Measurements from ENCODE around the gene RAVER2. TPM values are rescaled to one million over a fixed set of nuclear protein-coding genes. Genes with fewer than 3 reads are reported as not detected.

The RAVER2 gene
- total and polyA plus RNA-seq, 2 experiments from 2014 or later, result 10.8 to 24.0 TPM

DNA sequence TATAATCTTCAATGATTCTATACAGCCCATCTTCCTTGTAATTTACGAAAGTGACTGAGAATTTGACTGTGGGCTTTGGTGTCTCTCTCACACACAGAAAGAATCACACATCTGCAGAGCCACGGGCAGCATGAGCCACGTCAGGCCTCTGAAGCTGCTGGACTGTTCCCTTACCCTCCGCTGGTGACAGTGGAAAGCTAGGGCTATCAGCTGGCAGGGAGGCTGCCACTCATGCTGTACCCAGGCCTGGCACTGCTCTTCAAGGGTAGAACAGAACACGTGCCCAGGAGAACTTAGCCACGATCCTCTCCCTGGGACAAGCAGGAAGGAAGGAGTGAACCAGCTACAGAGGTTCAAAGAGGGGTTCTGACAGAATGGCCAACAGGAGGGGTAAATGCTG, 130.7 kb downstream of the RAVER2 start:
- TF ChIP-seq CTCF (IDR thresholded peaks at IDR 0.05; ENCODE audit: low read depth, low read length), result no peak
- H3K27me3 ChIP-seq, result no peaks in the 10 kb centered on the region
- H3K9me3 ChIP-seq (ENCODE audit: low read depth), result no peaks in the 10 kb centered on the region
- no peak for DNase-seq (ENCODE audit: low read depth in 1 of 2, low spot score in 1 of 2)
- no peak overlapping the region for H3K4me3 ChIP-seq
- peak overlapping the region; percentile 85 for H3K27ac ChIP-seq
- H3K4me1 ChIP-seq (ENCODE audit: low read depth), result peaks cover 18% of the 10 kb centered on the region
- no peaks in the 10 kb centered on the region for H3K36me3 ChIP-seq

DNA sequence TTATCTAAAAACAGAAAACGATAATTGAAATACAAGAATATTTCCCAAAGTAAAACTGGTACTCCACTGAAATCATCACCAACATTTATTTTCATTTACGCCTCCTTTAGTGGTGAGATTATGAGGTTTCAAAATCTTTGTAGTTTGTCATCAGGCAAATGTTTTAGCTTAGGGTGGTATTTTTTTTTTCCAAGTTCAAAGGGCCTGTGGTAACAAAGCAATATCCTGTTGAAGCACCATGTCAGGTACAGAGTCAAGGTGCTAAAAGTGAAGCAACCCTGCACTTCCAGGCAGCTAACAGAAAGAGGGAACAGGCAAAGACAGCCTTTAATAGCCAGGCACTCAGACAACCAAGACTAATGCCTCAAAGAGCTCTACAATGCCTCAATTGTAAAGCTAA, 132.3 kb downstream of the RAVER2 start:
- H3K27ac ChIP-seq, result no peak overlapping the region
- H3K4me3 ChIP-seq, result no peak overlapping the region
- no peaks in the 10 kb centered on the region for H3K9me3 ChIP-seq (ENCODE audit: low read depth)
- H3K4me1 ChIP-seq (ENCODE audit: low read depth), result peaks cover 24% of the 10 kb centered on the region
- TF ChIP-seq CTCF (IDR thresholded peaks at IDR 0.05; ENCODE audit: low read depth, low read length), result no peak
- no peak for DNase-seq (ENCODE audit: low read depth in 1 of 2, low spot score in 1 of 2)
- no peaks in the 10 kb centered on the region for H3K27me3 ChIP-seq
- no peaks in the 10 kb centered on the region for H3K36me3 ChIP-seq

- Histone ChIP-seq H3K4me1 (ENCODE audit: low read depth) (peaks cover 29% of the 10 kb centered on the region), H3K36me3 (no peaks in the 10 kb centered on the region), H3K27me3 (no peaks in the 10 kb centered on the region), H3K4me3 (no peak overlapping the region), H3K9me3 (ENCODE audit: low read depth) (no peaks in the 10 kb centered on the region), H3K27ac (no peak overlapping the region)
- no peak for DNase-seq (ENCODE audit: low read depth in 1 of 2, low spot score in 1 of 2)
- no peak for TF ChIP-seq CTCF (IDR thresholded peaks at IDR 0.05; ENCODE audit: low read depth, low read length)
These were observed 132.7 kb downstream of the RAVER2 start for GRCh38 chr1:64877598-64877997.

- no peak for TF ChIP-seq CTCF (IDR thresholded peaks at IDR 0.05; ENCODE audit: low read depth, low read length)
- Histone ChIP-seq H3K27me3 (no peaks in the 10 kb centered on the region), H3K36me3 (no peaks in the 10 kb centered on the region), H3K9me3 (ENCODE audit: low read depth) (no peaks in the 10 kb centered on the region), H3K4me3 (no peak overlapping the region), H3K27ac (no peak overlapping the region), H3K4me1 (ENCODE audit: low read depth) (peaks cover 30% of the 10 kb centered on the region)
- no peak for DNase-seq (ENCODE audit: low read depth in 1 of 2, low spot score in 1 of 2)
These were observed 133.2 kb downstream of the RAVER2 start for GRCh38 chr1:64878090-64878489.

- no peak for TF ChIP-seq CTCF (IDR thresholded peaks at IDR 0.05; ENCODE audit: low read depth, low read length)
- Histone ChIP-seq H3K4me1 (ENCODE audit: low read depth) (peaks cover 28% of the 10 kb centered on the region), H3K9me3 (ENCODE audit: low read depth) (no peaks in the 10 kb centered on the region), H3K4me3 (no peak overlapping the region), H3K36me3 (no peaks in the 10 kb centered on the region), H3K27me3 (no peaks in the 10 kb centered on the region), H3K27ac (no peak overlapping the region)
- no peak for DNase-seq (ENCODE audit: low read depth in 1 of 2, low spot score in 1 of 2)
These were observed 134.2 kb downstream of the RAVER2 start for GRCh38 chr1:64878931-64879611.

Measured in cardiac muscle cell (in vitro differentiated cells and primary cell).